Liver (tissue), 9 donors: ENCODE results near the gene CDK5R2. TPM values are rescaled to one million over a fixed set of nuclear protein-coding genes. Genes with fewer than 3 reads are reported as not detected.

ENCODE experiments used
- DNase-seq: peaks from one replicate; pipeline ENCODE4 v3.0.0-alpha.2; 2017; ENCODE audit warnings: low spot score
- H3K27ac ChIP-seq, 2 donors: one replicate each; pipeline ENCODE4 v1.7.0; 2013; ENCODE audit warnings: inconsistent platforms in 2 of 2, low read length in 2 of 2, control low read depth in 1 of 2, low read depth in 1 of 2, mild to moderate bottlenecking in 1 of 2
- H3K27me3 ChIP-seq, 4 donors: one replicate each; pipeline versions ENCODE4 v1.6.1 to v1.7.0; 2013; ENCODE audit warnings: low read length in 3 of 4, inconsistent platforms in 1 of 4, mild to moderate bottlenecking in 1 of 4, moderate library complexity in 1 of 4; ENCODE audit not compliant: control insufficient read depth in 4 of 4, insufficient read depth in 4 of 4
- H3K36me3 ChIP-seq, 4 donors: one replicate each; pipeline versions ENCODE4 v1.6.1 to v1.7.0; 2013; ENCODE audit warnings: low read length in 3 of 4, mild to moderate bottlenecking in 3 of 4, low read depth in 1 of 4, moderate library complexity in 1 of 4; ENCODE audit not compliant: control insufficient read depth in 4 of 4, insufficient read depth in 3 of 4
- H3K4me1 ChIP-seq, 4 donors: one replicate each; pipeline versions ENCODE4 v1.6.1 to v1.7.0; 2013; ENCODE audit warnings: low read length in 3 of 4, mild to moderate bottlenecking in 3 of 4, moderate library complexity in 1 of 4; ENCODE audit not compliant: control insufficient read depth in 4 of 4, insufficient read depth in 4 of 4
- H3K4me3 ChIP-seq, 3 donors: one replicate each; pipeline versions ENCODE4 v1.6.1 to v1.7.0; 2013; ENCODE audit warnings: low read length in 3 of 3, control low read depth in 1 of 3, low read depth in 1 of 3, mild to moderate bottlenecking in 1 of 3
- H3K9ac ChIP-seq, 2 donors: one replicate each; pipeline ENCODE4 v1.7.0; 2013; ENCODE audit warnings: low read length in 2 of 2, mild to moderate bottlenecking in 2 of 2, moderate library complexity in 2 of 2, control low read depth in 1 of 2, low read depth in 1 of 2
- H3K9me3 ChIP-seq, 4 donors: one replicate each; pipeline versions ENCODE4 v1.6.1 to v1.7.0; 2013; ENCODE audit warnings: low read length in 3 of 4; ENCODE audit not compliant: control insufficient read depth in 4 of 4
- EGR1 ChIP-seq, 2 donors: IDR thresholded peaks; 2 replicates each; pipeline ENCODE4 v1.6.1; 2016 to 2018; ENCODE audit warnings: antibody characterized with exemption in 2 of 2, low read depth in 2 of 2
- FOXA1 ChIP-seq: IDR thresholded peaks from 2 replicates; pipeline ENCODE4 v1.6.1; 2016; ENCODE audit warnings: antibody characterized with exemption
- FOXA2 ChIP-seq: IDR thresholded peaks from 2 replicates; pipeline ENCODE4 v1.6.1; 2016; ENCODE audit warnings: antibody characterized with exemption
- GABPA ChIP-seq, 2 donors: IDR thresholded peaks in 1 of 2; conservative IDR thresholded peaks in 1 of 2; 2 replicates each; pipeline ENCODE4 v1.6.1; 2016; ENCODE audit warnings: antibody characterized with exemption in 2 of 2, mild to moderate bottlenecking in 1 of 2, moderate library complexity in 1 of 2
- HNF4G ChIP-seq: IDR thresholded peaks from 2 replicates; pipeline ENCODE4 v1.6.1; 2016; ENCODE audit warnings: antibody characterized with exemption
- JUND ChIP-seq, 2 donors: IDR thresholded peaks; 2 replicates each; pipeline ENCODE4 v1.6.1; 2016; ENCODE audit warnings: antibody characterized with exemption in 2 of 2
- NR2F2 ChIP-seq: IDR thresholded peaks from 2 replicates; pipeline ENCODE4 v1.6.1; 2016; ENCODE audit warnings: antibody characterized with exemption
- RAD21 ChIP-seq, 2 donors: IDR thresholded peaks; 2 replicates each; pipeline ENCODE4 v1.6.1; 2016; ENCODE audit warnings: antibody characterized with exemption in 2 of 2, mild to moderate bottlenecking in 2 of 2
- RXRA ChIP-seq, 2 donors: IDR thresholded peaks; 2 replicates each; pipeline ENCODE4 v1.6.1; 2017 to 2018; ENCODE audit warnings: antibody characterized with exemption in 2 of 2, mild to moderate bottlenecking in 1 of 2
- SP1 ChIP-seq: IDR thresholded peaks from 2 replicates; pipeline ENCODE4 v1.6.1; 2018; ENCODE audit warnings: antibody characterized with exemption, mild to moderate bottlenecking
- TAF1 ChIP-seq: conservative IDR thresholded peaks from 2 replicates; pipeline ENCODE4 v1.6.1; 2016; ENCODE audit warnings: antibody characterized with exemption, mild to moderate bottlenecking
- YY1 ChIP-seq: IDR thresholded peaks from 2 replicates; pipeline ENCODE4 v1.6.1; 2016; ENCODE audit warnings: antibody characterized with exemption, mild to moderate bottlenecking
- WGBS: extraction: QIAGEN DNeasy Blood & Tissue Kit; methylation state at CpG from one replicate; pipeline ENCODE4 v1.1.7; 2013; 5-methylcytosine and 5-hydroxymethylcytosine counted together
- polyA plus RNA-seq, 2 donors: library from polyadenylated mRNA; stranded (reverse) in 1 of 2; unstranded in 1 of 2; fragments of 200-250 nt in 1 of 2; fragments of >200 nt in 1 of 2; fragmentation: Nextera tagmentation in 1 of 2; extraction: Ambion mirVana in 1 of 2; gene quantifications; one replicate each; pipeline versions ENCODE4 v1.2.1 to v1.2.3, GENCODE V29; 2013 to 2015
- total RNA-seq, 2 donors: library from RNA; depleted of rRNA; stranded (reverse); fragments of >200 nt; gene quantifications; one replicate each; pipeline ENCODE4 v1.2.3, GENCODE V29; 2014
- TF ChIP-seq, protein P1 (sequence below): IDR thresholded peaks from 2 replicates; pipeline ENCODE4 v1.6.1; 2016; ENCODE audit warnings: antibody characterized with exemption, mild to moderate bottlenecking
- TF ChIP-seq, protein P2 (sequence below): IDR thresholded peaks from 2 replicates; pipeline ENCODE4 v1.6.1; 2016; ENCODE audit warnings: antibody characterized with exemption
- TF ChIP-seq, protein P3 (sequence below): fragments of 150-350 bp; IDR thresholded peaks from 2 replicates; pipeline ENCODE4 v1.5.1; 2017; ENCODE audit warnings: improper control_type of control experiment, low read depth, low read length; ENCODE audit not compliant: missing input control
- donor health status: healthy.
- donor health status: healthy.
- donor health status: healthy.
- donor health status: healthy.
- donor health status: healthy.

Gene CDK5R2
- total and polyA plus RNA-seq, 4 donors, result not detected

DNA sequence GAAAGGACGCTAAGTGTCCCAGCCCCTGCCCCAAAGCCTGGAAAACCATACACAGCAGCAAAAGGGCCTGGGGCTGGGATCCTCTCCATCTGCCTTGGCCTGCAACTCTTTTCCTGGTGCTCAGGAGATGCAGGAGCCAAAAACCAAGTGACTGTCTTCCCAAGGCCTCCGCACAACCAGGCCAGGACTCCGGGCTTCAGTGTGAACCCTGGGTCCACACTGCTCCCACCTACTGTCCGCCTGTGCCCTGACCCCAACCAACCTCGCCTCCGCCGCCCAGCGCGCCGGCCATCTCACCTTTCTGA is 24.4 kb downstream of the CDK5R2 start:
- H3K9ac ChIP-seq, result no peak overlapping the region
- H3K27me3 ChIP-seq, result peaks cover 7 to 26% (median 16%) of the 10 kb centered on the region in 4 donors
- 11% methylated on average over 10 of the region's 10 CpGs for WGBS
- no peaks in the 10 kb centered on the region for H3K9me3 ChIP-seq
- DNase-seq, result no peak
- TF ChIP-seq RAD21 (IDR thresholded peaks at IDR 0.05) (no peak), FOXA1 (no peak), FOXA2 (no peak), NR2F2 (no peak)
- TF ChIP-seq, protein P1, sequence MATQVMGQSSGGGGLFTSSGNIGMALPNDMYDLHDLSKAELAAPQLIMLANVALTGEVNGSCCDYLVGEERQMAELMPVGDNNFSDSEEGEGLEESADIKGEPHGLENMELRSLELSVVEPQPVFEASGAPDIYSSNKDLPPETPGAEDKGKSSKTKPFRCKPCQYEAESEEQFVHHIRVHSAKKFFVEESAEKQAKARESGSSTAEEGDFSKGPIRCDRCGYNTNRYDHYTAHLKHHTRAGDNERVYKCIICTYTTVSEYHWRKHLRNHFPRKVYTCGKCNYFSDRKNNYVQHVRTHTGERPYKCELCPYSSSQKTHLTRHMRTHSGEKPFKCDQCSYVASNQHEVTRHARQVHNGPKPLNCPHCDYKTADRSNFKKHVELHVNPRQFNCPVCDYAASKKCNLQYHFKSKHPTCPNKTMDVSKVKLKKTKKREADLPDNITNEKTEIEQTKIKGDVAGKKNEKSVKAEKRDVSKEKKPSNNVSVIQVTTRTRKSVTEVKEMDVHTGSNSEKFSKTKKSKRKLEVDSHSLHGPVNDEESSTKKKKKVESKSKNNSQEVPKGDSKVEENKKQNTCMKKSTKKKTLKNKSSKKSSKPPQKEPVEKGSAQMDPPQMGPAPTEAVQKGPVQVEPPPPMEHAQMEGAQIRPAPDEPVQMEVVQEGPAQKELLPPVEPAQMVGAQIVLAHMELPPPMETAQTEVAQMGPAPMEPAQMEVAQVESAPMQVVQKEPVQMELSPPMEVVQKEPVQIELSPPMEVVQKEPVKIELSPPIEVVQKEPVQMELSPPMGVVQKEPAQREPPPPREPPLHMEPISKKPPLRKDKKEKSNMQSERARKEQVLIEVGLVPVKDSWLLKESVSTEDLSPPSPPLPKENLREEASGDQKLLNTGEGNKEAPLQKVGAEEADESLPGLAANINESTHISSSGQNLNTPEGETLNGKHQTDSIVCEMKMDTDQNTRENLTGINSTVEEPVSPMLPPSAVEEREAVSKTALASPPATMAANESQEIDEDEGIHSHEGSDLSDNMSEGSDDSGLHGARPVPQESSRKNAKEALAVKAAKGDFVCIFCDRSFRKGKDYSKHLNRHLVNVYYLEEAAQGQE, result no peak
- TF ChIP-seq, protein P2, sequence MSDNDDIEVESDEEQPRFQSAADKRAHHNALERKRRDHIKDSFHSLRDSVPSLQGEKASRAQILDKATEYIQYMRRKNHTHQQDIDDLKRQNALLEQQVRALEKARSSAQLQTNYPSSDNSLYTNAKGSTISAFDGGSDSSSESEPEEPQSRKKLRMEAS, result no peak
- TF ChIP-seq, protein P3, sequence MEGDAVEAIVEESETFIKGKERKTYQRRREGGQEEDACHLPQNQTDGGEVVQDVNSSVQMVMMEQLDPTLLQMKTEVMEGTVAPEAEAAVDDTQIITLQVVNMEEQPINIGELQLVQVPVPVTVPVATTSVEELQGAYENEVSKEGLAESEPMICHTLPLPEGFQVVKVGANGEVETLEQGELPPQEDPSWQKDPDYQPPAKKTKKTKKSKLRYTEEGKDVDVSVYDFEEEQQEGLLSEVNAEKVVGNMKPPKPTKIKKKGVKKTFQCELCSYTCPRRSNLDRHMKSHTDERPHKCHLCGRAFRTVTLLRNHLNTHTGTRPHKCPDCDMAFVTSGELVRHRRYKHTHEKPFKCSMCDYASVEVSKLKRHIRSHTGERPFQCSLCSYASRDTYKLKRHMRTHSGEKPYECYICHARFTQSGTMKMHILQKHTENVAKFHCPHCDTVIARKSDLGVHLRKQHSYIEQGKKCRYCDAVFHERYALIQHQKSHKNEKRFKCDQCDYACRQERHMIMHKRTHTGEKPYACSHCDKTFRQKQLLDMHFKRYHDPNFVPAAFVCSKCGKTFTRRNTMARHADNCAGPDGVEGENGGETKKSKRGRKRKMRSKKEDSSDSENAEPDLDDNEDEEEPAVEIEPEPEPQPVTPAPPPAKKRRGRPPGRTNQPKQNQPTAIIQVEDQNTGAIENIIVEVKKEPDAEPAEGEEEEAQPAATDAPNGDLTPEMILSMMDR, result no peak
- no peaks in the 10 kb centered on the region for H3K36me3 ChIP-seq
- H3K27ac ChIP-seq, result no peak overlapping the region
- no peak overlapping the region for H3K4me3 ChIP-seq
- H3K4me1 ChIP-seq, result peaks cover 5 to 30% (median 16%) of the 10 kb centered on the region in 4 donors

DNA sequence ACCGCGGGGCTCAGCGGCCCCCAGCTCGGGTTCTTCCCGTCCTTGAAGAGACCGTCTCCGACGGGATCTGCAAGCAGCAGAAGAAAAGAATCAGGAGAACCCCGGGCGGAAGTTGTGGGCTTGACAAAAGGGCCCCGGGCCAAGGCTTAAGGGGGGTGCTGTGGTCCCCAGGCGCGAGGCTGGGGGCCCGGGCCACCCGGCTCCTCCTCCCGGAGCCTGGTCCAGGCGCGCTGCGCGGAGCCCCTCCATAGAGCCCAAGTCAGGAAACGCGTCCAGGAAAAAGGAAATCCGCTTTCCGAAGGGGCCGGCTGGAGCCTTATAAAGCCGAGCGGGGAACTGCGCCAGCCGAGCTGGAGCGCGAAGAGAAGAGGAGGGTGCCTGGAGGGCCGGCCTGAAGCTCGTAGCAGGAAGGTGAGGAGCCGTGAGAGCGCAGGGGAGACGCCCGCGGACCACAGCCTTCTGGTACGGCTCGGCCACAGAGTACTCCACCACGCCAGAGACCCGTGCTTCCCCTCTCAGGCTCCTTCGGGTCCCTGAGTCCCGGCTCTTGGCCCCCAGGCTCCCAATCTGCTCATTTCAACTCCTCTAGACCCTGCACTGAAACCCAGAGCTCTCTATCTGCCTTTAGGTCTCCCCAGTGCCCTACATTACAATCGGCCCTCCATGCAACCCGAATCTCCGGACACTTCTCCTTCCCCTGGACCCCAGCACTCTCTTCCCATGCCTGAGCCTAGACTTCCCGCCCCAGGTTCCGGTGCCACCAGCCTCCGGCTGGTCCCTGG is 25.0 kb downstream of the CDK5R2 start:
- DNase-seq, result no peak
- Histone ChIP-seq H3K36me3 (no peaks in the 10 kb centered on the region), H3K27ac (no peak overlapping the region), H3K4me1 (peaks cover 5 to 30% (median 16%) of the 10 kb centered on the region in 4 donors), H3K4me3 (no peak overlapping the region), H3K27me3 (peaks cover 7 to 30% (median 18%) of the 10 kb centered on the region in 4 donors), H3K9ac (no peak overlapping the region), H3K9me3 (no peaks in the 10 kb centered on the region)
- 3% methylated on average over 50 of the region's 50 CpGs for WGBS
- TF ChIP-seq YY1 (no peak), HNF4G (no peak), SP1 (no peak), RAD21 (IDR thresholded peaks at IDR 0.05) (no peak), GABPA (IDR thresholded peaks at IDR 0.05 in 1 of 2, conservative IDR thresholded peaks at IDR 0.05 in 1 of 2) (no peak), JUND (IDR thresholded peaks at IDR 0.05) (no peak), RXRA (IDR thresholded peaks at IDR 0.05) (no peak), TAF1 (no peak), FOXA1 (no peak), NR2F2 (no peak), EGR1 (IDR thresholded peaks at IDR 0.05; ENCODE audit: low read depth in 2 of 2) (no peak), FOXA2 (no peak)
- TF ChIP-seq, protein P2, result no peak
- TF ChIP-seq, protein P3, result no peak
- TF ChIP-seq, protein P1, result no peak
